GM23338 (cell line): ENCODE measurements around the gene SEMA4F. TPM values are rescaled to one million over a fixed set of nuclear protein-coding genes. Genes with fewer than 3 reads are reported as not detected.

Experiments used
- ATAC-seq: fragments of 200-7000 bp; cut with Tn5 transposase; 3 replicates; pipeline ENCODE4 v1.9.1; 2020
- DNase-seq: peaks from one replicate; pipeline ENCODE4 v3.0.0-alpha.2; 2015; ENCODE audit warnings: low spot score
- H2AFZ ChIP-seq: fragments of 200-600 bp; sonication (generic); 2 replicates; pipeline ENCODE4 v1.8.0; 2016; ENCODE audit warnings: antibody characterized with exemption, mild to moderate bottlenecking, moderate library complexity
- H3F3A ChIP-seq: fragments of 200-600 bp; sonication (generic); replicated peaks from 2 replicates; pipeline ENCODE4 v1.8.0; 2017; ENCODE audit warnings: antibody characterized with exemption, mixed run types, low read depth
- H3K27ac ChIP-seq: fragments of 200-600 bp; sonication (generic); 2 replicates; pipeline ENCODE4 v1.6.1; 2016; ENCODE audit warnings: low read depth
- H3K27me3 ChIP-seq: fragments of 200-600 bp; sonication (generic); 2 replicates; pipeline ENCODE4 v1.8.0; 2016; ENCODE audit warnings: mild to moderate bottlenecking, mixed run types, moderate library complexity; ENCODE audit not compliant: insufficient read depth
- H3K36me3 ChIP-seq: fragments of 200-600 bp; sonication (generic); 2 replicates; pipeline ENCODE4 v1.8.0; 2016; ENCODE audit warnings: mild to moderate bottlenecking; ENCODE audit not compliant: insufficient read depth
- H3K4me1 ChIP-seq: fragments of 200-600 bp; sonication (generic); 2 replicates; pipeline ENCODE4 v1.8.0; 2016; ENCODE audit warnings: mild to moderate bottlenecking, moderate library complexity; ENCODE audit not compliant: insufficient read depth
- H3K4me2 ChIP-seq: fragments of 200-600 bp; sonication (generic); 2 replicates; pipeline ENCODE4 v1.7.1; 2017; ENCODE audit warnings: mixed run types
- H3K4me3 ChIP-seq: fragments of 200-600 bp; sonication (generic); 2 replicates; pipeline ENCODE4 v1.6.1; 2016; ENCODE audit warnings: mixed run types
- H3K79me2 ChIP-seq: fragments of 200-600 bp; sonication (generic); replicated peaks from 2 replicates; pipeline ENCODE4 v1.8.0; 2017; ENCODE audit warnings: mild to moderate bottlenecking; ENCODE audit not compliant: insufficient read depth
- H3K9me2 ChIP-seq: fragments of 200-600 bp; sonication (generic); 2 replicates; pipeline ENCODE4 v1.8.0; 2017; ENCODE audit not compliant: insufficient read depth
- H4K20me1 ChIP-seq: fragments of 200-600 bp; sonication (generic); replicated peaks from 2 replicates; pipeline ENCODE4 v1.8.0; 2017; ENCODE audit warnings: mild to moderate bottlenecking; ENCODE audit not compliant: insufficient read depth
- H3K27ac Mint-ChIP-seq: 2 replicates; pipeline ENCODE4 v1.8.0; 2020; ENCODE audit warnings: inconsistent platforms, mild to moderate bottlenecking, moderate library complexity, mixed read lengths
- H3K27me3 Mint-ChIP-seq: 3 replicates; pipeline ENCODE4 v1.8.0; 2022; ENCODE audit warnings: low read depth, mild to moderate bottlenecking, moderate library complexity, mixed read lengths, inconsistent platforms; ENCODE audit not compliant: insufficient read depth, poor library complexity
- H3K36me3 Mint-ChIP-seq: 3 replicates; pipeline ENCODE4 v1.8.0; 2021; ENCODE audit warnings: low read depth, mild to moderate bottlenecking, inconsistent platforms, moderate library complexity, mixed read lengths
- H3K4me1 Mint-ChIP-seq: 3 replicates; pipeline ENCODE4 v1.8.0; 2020; ENCODE audit warnings: mild to moderate bottlenecking, inconsistent platforms, mixed read lengths
- H3K4me3 Mint-ChIP-seq: 3 replicates; pipeline ENCODE4 v1.8.0; 2021; ENCODE audit warnings: moderate library complexity, mild to moderate bottlenecking, inconsistent platforms, mixed read lengths
- H3K9me3 Mint-ChIP-seq: 3 replicates; pipeline ENCODE4 v1.8.0; 2020; ENCODE audit warnings: moderate library complexity, mild to moderate bottlenecking, inconsistent platforms, mixed read lengths
- CREB1 ChIP-seq: fragments of 250-450 bp; sonication (Bioruptor Pico); IDR thresholded peaks from 2 replicates; pipeline ENCODE4 v1.5.0; 2020; ENCODE audit warnings: low read depth, mild to moderate bottlenecking, moderate library complexity
- EZH2 ChIP-seq: fragments of 200-600 bp; sonication (generic); IDR thresholded peaks from one replicate; pipeline ENCODE4 v1.8.0; 2017; ENCODE audit warnings: antibody characterized with exemption, mild to moderate bottlenecking, low read depth; ENCODE audit not compliant: unreplicated experiment
- JUNB ChIP-seq: IDR thresholded peaks from one replicate; pipeline ENCODE4 v1.6.1; 2016; ENCODE audit warnings: antibody characterized with exemption; ENCODE audit not compliant: unreplicated experiment
- NANOG ChIP-seq: IDR thresholded peaks from 2 replicates; pipeline ENCODE4 v1.6.1; 2016; ENCODE audit warnings: antibody characterized with exemption, borderline replicate concordance
- POLR2AphosphoS5 ChIP-seq: IDR thresholded peaks from 2 replicates; pipeline ENCODE4 v1.6.1; 2016; ENCODE audit warnings: antibody characterized with exemption, low read depth
- STAT1 ChIP-seq: IDR thresholded peaks from one replicate; pipeline ENCODE4 v1.6.1; 2016; ENCODE audit warnings: antibody characterized with exemption; ENCODE audit not compliant: unreplicated experiment
- ZNF114 ChIP-seq: fragments of 250-450 bp; sonication (Bioruptor Pico); IDR thresholded peaks from 2 replicates; pipeline ENCODE4 v1.5.0; 2020; ENCODE audit warnings: mild to moderate bottlenecking, moderate library complexity
- polyA plus RNA-seq: library from polyadenylated mRNA; unstranded; fragments of >200 nt; fragmentation: Nextera tagmentation; extraction: Ambion mirVana; gene quantifications from 2 replicates; pipeline ENCODE4 v1.2.1, GENCODE V29; 2016
- total RNA-seq: library from RNA; depleted of rRNA; stranded (reverse); fragments of >200 nt; shearing (Covaris generic); gene quantifications from 2 replicates; pipeline ENCODE4 v1.2.3, GENCODE V29; 2014
- TF ChIP-seq, protein P1 (sequence below), 2 experiments: fragments of 200-600 bp in 1 of 2; sonication (generic) in 1 of 2; conservative IDR thresholded peaks; 2 replicates each; pipeline versions ENCODE4 v1.5.1 to v1.6.1; 2016 to 2017; ENCODE audit warnings: antibody characterized with exemption in 2 of 2, low read depth in 2 of 2, mild to moderate bottlenecking in 2 of 2, moderate library complexity in 1 of 2
- TF ChIP-seq, protein P2 (sequence below): fragments of 250-450 bp; sonication (Bioruptor Pico); IDR thresholded peaks from 2 replicates; pipeline ENCODE4 v1.5.0; 2020; ENCODE audit warnings: mild to moderate bottlenecking, moderate library complexity
- TF ChIP-seq, protein P3 (sequence below): IDR thresholded peaks from one replicate; pipeline ENCODE4 v1.6.1; 2018; ENCODE audit warnings: antibody characterized with exemption; ENCODE audit not compliant: unreplicated experiment

Gene SEMA4F
- total and polyA plus RNA-seq, 2 experiments from 2014 or later, result 2.2 to 3.2 TPM

DNA sequence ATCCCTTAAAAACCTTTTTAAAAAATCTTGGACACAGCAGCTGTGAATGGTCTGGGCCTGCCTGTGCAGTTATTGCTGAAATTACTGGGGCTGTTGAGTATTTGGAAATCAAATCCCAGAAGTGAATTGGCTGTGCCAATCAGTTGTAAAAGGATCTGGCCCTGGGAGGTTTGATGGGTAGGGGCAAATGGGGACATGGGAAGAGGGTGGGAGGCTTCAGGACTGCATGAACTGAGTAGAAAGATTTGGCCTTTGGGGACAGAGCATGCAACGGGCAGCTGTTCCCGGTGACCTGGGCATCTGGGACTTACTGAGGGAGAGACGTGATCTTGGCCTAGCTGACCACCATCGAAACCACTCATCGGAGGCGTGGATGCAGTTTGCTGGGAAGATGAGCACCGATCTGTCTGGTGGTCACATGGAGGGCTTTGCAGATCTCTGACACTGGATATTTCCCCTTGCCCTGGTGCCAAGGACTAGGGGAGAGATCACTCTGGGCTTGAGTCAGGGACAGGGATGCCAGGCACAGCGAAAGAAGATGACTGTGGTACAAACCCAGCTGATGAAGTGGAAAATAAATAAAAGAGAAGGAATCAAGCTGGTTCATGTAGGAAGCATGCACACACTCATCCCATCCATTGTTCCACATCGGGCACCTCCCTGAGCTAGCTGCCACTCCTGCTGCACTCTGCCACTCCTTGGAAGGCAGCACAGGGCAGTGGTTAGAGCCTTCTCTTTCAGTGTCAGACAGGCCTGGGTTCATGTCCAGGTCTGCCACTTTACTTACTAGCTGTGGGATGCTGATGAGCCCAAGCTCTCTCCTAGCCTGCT lies 58.4 kb downstream of the SEMA4F start:
- Histone ChIP-seq H3K4me1 (peaks cover 4% of the 10 kb centered on the region), H3K79me2 (no peaks in the 10 kb centered on the region), H3K27me3 (peaks cover 23% of the 10 kb centered on the region), H3K27ac (no peak overlapping the region), H3K4me3 (no peak overlapping the region), H3F3A (no peaks in the 10 kb centered on the region), H3K36me3 (no peaks in the 10 kb centered on the region), H3K4me2 (no peak overlapping the region), H3K9me2 (no peaks in the 10 kb centered on the region), H2AFZ (no peak overlapping the region), H4K20me1 (no peaks in the 10 kb centered on the region)
- TF ChIP-seq STAT1 (no peak), ZNF114 (no peak), NANOG (no peak), EZH2 (no peak), JUNB (no peak), CREB1 (CRISPR knock-in tag) (no peak), POLR2AphosphoS5 (no peak)
- TF ChIP-seq, protein P1, sequence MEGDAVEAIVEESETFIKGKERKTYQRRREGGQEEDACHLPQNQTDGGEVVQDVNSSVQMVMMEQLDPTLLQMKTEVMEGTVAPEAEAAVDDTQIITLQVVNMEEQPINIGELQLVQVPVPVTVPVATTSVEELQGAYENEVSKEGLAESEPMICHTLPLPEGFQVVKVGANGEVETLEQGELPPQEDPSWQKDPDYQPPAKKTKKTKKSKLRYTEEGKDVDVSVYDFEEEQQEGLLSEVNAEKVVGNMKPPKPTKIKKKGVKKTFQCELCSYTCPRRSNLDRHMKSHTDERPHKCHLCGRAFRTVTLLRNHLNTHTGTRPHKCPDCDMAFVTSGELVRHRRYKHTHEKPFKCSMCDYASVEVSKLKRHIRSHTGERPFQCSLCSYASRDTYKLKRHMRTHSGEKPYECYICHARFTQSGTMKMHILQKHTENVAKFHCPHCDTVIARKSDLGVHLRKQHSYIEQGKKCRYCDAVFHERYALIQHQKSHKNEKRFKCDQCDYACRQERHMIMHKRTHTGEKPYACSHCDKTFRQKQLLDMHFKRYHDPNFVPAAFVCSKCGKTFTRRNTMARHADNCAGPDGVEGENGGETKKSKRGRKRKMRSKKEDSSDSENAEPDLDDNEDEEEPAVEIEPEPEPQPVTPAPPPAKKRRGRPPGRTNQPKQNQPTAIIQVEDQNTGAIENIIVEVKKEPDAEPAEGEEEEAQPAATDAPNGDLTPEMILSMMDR (conservative IDR thresholded peaks at IDR 0.05; ENCODE audit: low read depth in 2 of 2), result no peak
- TF ChIP-seq, protein P2, sequence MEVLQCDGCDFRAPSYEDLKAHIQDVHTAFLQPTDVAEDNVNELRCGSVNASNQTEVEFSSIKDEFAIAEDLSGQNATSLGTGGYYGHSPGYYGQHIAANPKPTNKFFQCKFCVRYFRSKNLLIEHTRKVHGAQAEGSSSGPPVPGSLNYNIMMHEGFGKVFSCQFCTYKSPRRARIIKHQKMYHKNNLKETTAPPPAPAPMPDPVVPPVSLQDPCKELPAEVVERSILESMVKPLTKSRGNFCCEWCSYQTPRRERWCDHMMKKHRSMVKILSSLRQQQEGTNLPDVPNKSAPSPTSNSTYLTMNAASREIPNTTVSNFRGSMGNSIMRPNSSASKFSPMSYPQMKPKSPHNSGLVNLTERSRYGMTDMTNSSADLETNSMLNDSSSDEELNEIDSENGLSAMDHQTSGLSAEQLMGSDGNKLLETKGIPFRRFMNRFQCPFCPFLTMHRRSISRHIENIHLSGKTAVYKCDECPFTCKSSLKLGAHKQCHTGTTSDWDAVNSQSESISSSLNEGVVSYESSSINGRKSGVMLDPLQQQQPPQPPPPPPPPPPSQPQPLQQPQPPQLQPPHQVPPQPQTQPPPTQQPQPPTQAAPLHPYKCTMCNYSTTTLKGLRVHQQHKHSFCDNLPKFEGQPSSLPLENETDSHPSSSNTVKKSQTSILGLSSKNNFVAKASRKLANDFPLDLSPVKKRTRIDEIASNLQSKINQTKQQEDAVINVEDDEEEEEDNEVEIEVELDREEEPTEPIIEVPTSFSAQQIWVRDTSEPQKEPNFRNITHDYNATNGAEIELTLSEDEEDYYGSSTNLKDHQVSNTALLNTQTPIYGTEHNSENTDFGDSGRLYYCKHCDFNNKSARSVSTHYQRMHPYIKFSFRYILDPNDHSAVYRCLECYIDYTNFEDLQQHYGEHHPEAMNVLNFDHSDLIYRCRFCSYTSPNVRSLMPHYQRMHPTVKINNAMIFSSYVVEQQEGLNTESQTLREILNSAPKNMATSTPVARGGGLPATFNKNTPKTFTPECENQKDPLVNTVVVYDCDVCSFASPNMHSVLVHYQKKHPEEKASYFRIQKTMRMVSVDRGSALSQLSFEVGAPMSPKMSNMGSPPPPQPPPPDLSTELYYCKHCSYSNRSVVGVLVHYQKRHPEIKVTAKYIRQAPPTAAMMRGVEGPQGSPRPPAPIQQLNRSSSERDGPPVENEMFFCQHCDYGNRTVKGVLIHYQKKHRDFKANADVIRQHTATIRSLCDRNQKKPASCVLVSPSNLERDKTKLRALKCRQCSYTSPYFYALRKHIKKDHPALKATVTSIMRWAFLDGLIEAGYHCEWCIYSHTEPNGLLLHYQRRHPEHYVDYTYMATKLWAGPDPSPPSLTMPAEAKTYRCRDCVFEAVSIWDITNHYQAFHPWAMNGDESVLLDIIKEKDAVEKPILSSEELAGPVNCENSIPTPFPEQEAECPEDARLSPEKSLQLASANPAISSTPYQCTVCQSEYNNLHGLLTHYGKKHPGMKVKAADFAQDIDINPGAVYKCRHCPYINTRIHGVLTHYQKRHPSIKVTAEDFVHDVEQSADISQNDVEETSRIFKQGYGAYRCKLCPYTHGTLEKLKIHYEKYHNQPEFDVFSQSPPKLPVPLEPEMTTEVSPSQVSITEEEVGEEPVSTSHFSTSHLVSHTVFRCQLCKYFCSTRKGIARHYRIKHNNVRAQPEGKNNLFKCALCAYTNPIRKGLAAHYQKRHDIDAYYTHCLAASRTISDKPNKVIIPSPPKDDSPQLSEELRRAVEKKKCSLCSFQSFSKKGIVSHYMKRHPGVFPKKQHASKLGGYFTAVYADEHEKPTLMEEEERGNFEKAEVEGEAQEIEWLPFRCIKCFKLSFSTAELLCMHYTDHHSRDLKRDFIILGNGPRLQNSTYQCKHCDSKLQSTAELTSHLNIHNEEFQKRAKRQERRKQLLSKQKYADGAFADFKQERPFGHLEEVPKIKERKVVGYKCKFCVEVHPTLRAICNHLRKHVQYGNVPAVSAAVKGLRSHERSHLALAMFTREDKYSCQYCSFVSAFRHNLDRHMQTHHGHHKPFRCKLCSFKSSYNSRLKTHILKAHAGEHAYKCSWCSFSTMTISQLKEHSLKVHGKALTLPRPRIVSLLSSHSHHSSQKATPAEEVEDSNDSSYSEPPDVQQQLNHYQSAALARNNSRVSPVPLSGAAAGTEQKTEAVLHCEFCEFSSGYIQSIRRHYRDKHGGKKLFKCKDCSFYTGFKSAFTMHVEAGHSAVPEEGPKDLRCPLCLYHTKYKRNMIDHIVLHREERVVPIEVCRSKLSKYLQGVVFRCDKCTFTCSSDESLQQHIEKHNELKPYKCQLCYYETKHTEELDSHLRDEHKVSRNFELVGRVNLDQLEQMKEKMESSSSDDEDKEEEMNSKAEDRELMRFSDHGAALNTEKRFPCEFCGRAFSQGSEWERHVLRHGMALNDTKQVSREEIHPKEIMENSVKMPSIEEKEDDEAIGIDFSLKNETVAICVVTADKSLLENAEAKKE (CRISPR knock-in tag), result no peak
- TF ChIP-seq, protein P3, sequence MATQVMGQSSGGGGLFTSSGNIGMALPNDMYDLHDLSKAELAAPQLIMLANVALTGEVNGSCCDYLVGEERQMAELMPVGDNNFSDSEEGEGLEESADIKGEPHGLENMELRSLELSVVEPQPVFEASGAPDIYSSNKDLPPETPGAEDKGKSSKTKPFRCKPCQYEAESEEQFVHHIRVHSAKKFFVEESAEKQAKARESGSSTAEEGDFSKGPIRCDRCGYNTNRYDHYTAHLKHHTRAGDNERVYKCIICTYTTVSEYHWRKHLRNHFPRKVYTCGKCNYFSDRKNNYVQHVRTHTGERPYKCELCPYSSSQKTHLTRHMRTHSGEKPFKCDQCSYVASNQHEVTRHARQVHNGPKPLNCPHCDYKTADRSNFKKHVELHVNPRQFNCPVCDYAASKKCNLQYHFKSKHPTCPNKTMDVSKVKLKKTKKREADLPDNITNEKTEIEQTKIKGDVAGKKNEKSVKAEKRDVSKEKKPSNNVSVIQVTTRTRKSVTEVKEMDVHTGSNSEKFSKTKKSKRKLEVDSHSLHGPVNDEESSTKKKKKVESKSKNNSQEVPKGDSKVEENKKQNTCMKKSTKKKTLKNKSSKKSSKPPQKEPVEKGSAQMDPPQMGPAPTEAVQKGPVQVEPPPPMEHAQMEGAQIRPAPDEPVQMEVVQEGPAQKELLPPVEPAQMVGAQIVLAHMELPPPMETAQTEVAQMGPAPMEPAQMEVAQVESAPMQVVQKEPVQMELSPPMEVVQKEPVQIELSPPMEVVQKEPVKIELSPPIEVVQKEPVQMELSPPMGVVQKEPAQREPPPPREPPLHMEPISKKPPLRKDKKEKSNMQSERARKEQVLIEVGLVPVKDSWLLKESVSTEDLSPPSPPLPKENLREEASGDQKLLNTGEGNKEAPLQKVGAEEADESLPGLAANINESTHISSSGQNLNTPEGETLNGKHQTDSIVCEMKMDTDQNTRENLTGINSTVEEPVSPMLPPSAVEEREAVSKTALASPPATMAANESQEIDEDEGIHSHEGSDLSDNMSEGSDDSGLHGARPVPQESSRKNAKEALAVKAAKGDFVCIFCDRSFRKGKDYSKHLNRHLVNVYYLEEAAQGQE, result no peak
- no peak for ATAC-seq
- H3K4me1 Mint-ChIP-seq, result no peaks in the 10 kb centered on the region; the same call in 2 of the 3 replicates
- no peaks in the 10 kb centered on the region for H3K36me3 Mint-ChIP-seq
- no peaks in the 10 kb centered on the region for H3K9me3 Mint-ChIP-seq
- DNase-seq, result no peak
- no peak overlapping the region for H3K27ac Mint-ChIP-seq
- peaks cover 15% of the 10 kb centered on the region for H3K27me3 Mint-ChIP-seq
- no peak overlapping the region for H3K4me3 Mint-ChIP-seq
